ENCODE results near the gene DOCK1.

GRCh38 chr10:127071126-127071525, 165.9 kb downstream of the DOCK1 start:
- TF ChIP-seq CTCF (IDR thresholded peaks at IDR 0.05; ENCODE audit: low read length) (no peak), EZH2phosphoT487 (IDR thresholded peaks at IDR 0.05; ENCODE audit: low read length) (no peak), EZH2 (optimal IDR thresholded peaks at IDR 0.05; ENCODE audit: low read depth, low read length) (no peak)

Measured in MM.1S (cell line).